DND-41 (cell line): ENCODE data around the gene ZHX3.
A peak's percentile ranks its signal among the peaks of the same experiment; 100 is the strongest.

Experiments
- ATAC-seq: fragments of 200-7000 bp; cut with Tn5 transposase; 3 replicates; pipeline ENCODE4 v1.9.1; 2021; ENCODE audit warnings: low read depth; ENCODE audit not compliant: insufficient read depth
- DNase-seq: peaks from one replicate; pipeline ENCODE4 v3.0.0-alpha.2; 2020
- H2AFZ ChIP-seq: 2 replicates; pipeline ENCODE4 v1.6.0; 2012; ENCODE audit warnings: low read depth, low read length
- H3K27ac ChIP-seq: 2 replicates; pipeline ENCODE4 v1.5.1; 2012; ENCODE audit warnings: low read length, inconsistent platforms
- H3K27me3 ChIP-seq: fragments of 200-600 bp; sonication (generic); 2 replicates; pipeline ENCODE4 v1.6.0; 2012; ENCODE audit warnings: low read length, mild to moderate bottlenecking, inconsistent platforms; ENCODE audit not compliant: insufficient read depth, poor library complexity
- H3K36me3 ChIP-seq: 2 replicates; pipeline ENCODE4 v1.5.1; 2012; ENCODE audit warnings: low read length, inconsistent platforms; ENCODE audit not compliant: insufficient read depth
- H3K4me1 ChIP-seq: 2 replicates; pipeline ENCODE4 v1.5.1; 2012; ENCODE audit warnings: mild to moderate bottlenecking, low read length; ENCODE audit not compliant: insufficient read depth
- H3K4me2 ChIP-seq: 2 replicates; pipeline ENCODE4 v1.6.0; 2012; ENCODE audit warnings: mild to moderate bottlenecking, moderate library complexity, low read length, inconsistent platforms; ENCODE audit not compliant: insufficient read depth
- H3K4me3 ChIP-seq, 2 experiments: fragments of 200-600 bp in 1 of 2; shearing (Covaris generic) in 1 of 2; 2 replicates each; pipeline ENCODE4 v1.5.1; 2012 to 2016; ENCODE audit warnings: inconsistent platforms in 2 of 2, low read length in 2 of 2, mild to moderate bottlenecking in 2 of 2, low read depth in 1 of 2, moderate library complexity in 1 of 2
- H3K79me2 ChIP-seq: 2 replicates; pipeline ENCODE4 v1.6.0; 2012; ENCODE audit warnings: low read length, inconsistent platforms; ENCODE audit not compliant: insufficient read depth
- H3K9ac ChIP-seq: 2 replicates; pipeline ENCODE4 v1.6.0; 2012; ENCODE audit warnings: low read depth, mild to moderate bottlenecking, inconsistent platforms, low read length, moderate library complexity
- H3K9me3 ChIP-seq: 2 replicates; pipeline ENCODE4 v1.5.1; 2012; ENCODE audit warnings: low read length, moderate library complexity, mild to moderate bottlenecking, inconsistent platforms; ENCODE audit not compliant: insufficient read depth, severe bottlenecking
- H4K20me1 ChIP-seq: 2 replicates; pipeline ENCODE4 v1.6.0; 2012; ENCODE audit warnings: low read length; ENCODE audit not compliant: insufficient read depth
- EZH2 ChIP-seq: IDR thresholded peaks from 3 replicates; pipeline ENCODE4 v1.6.1; 2012; ENCODE audit warnings: borderline replicate concordance, low read depth, mild to moderate bottlenecking, moderate library complexity, low read length, inconsistent platforms; ENCODE audit not compliant: severe bottlenecking
- TF ChIP-seq, protein P1 (sequence below): IDR thresholded peaks from 2 replicates; pipeline ENCODE4 v1.5.1; 2012; ENCODE audit warnings: borderline replicate concordance, low read length, moderate library complexity, mild to moderate bottlenecking; ENCODE audit not compliant: poor library complexity, severe bottlenecking; ENCODE audit errors: extremely low read depth

ZHX3 gene

DNA sequence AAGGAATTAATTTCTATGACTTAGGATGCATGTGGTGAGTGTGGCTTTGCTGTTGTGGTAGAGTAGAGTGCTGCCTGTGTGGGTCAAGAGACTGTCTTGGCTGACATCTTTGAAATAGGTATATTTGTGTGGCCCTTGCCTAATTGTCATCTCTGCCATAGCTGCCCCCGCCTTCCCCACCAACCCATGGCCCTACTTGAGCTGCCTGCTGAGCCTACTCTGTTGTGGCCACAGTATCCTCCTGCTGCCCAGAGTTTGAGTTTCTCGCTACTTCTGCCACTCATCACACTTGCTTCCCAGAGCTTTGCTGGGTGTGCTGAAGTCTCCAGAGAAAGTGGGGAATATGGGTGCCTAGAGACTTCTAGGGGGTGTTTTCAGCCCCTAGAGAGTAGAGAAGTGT lies 172.2 kb downstream of the ZHX3 start:
- TF ChIP-seq, protein P1, sequence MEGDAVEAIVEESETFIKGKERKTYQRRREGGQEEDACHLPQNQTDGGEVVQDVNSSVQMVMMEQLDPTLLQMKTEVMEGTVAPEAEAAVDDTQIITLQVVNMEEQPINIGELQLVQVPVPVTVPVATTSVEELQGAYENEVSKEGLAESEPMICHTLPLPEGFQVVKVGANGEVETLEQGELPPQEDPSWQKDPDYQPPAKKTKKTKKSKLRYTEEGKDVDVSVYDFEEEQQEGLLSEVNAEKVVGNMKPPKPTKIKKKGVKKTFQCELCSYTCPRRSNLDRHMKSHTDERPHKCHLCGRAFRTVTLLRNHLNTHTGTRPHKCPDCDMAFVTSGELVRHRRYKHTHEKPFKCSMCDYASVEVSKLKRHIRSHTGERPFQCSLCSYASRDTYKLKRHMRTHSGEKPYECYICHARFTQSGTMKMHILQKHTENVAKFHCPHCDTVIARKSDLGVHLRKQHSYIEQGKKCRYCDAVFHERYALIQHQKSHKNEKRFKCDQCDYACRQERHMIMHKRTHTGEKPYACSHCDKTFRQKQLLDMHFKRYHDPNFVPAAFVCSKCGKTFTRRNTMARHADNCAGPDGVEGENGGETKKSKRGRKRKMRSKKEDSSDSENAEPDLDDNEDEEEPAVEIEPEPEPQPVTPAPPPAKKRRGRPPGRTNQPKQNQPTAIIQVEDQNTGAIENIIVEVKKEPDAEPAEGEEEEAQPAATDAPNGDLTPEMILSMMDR: no peak
- TF ChIP-seq EZH2: no peak
- no peaks in the 10 kb centered on the region for H3K27me3 ChIP-seq
- H2AFZ ChIP-seq: no peak overlapping the region
- no peaks in the 10 kb centered on the region for H3K9me3 ChIP-seq
- H3K9ac ChIP-seq: no peak overlapping the region
- no peak overlapping the region for H3K4me2 ChIP-seq
- no peak for ATAC-seq
- H3K4me1 ChIP-seq: peaks cover 55% of the 10 kb centered on the region
- DNase-seq: no peak
- no peak overlapping the region for H3K4me3 ChIP-seq
- peak overlapping the region; percentile 12; the same call in 1 of the 2 replicates for H3K27ac ChIP-seq
- H3K36me3 ChIP-seq: peaks cover 88% of the 10 kb centered on the region
- H4K20me1 ChIP-seq: peaks cover 99% of the 10 kb centered on the region
- peaks cover 100% of the 10 kb centered on the region for H3K79me2 ChIP-seq

DNA sequence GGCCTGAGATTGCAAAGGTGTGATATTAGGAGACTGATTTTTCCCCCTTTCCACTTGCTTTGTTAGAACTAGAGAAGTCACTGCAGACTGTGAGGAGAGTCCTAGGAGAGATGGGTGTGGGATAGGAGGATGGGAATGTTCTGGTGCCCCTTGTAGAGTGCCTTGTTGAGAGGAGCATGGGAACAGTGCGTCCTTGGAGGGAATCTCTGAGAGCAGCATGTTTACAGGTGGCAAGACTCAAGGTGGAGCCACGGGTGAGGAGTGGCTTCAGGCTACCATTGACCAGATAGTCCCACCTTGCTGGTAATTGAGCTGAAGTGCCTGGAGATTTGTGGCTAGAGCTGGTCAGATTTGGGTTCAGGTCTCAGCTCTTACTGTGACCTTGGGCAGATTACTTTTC lies 174.2 kb downstream of the ZHX3 start:
- H3K4me1 ChIP-seq: peaks cover 70% of the 10 kb centered on the region
- H3K9ac ChIP-seq: no peak overlapping the region
- TF ChIP-seq, protein P1: no peak
- TF ChIP-seq EZH2: no peak
- no peak for DNase-seq
- no peaks in the 10 kb centered on the region for H3K27me3 ChIP-seq
- no peak for ATAC-seq
- H2AFZ ChIP-seq: no peak overlapping the region
- H3K4me2 ChIP-seq: peak overlapping the region; percentile 89
- H3K36me3 ChIP-seq: peaks cover 83% of the 10 kb centered on the region
- peak overlapping the region; percentile 41 for H3K27ac ChIP-seq
- H3K9me3 ChIP-seq: no peaks in the 10 kb centered on the region
- no peak overlapping the region for H3K4me3 ChIP-seq
- H3K79me2 ChIP-seq: peaks cover 100% of the 10 kb centered on the region
- peaks cover 99% of the 10 kb centered on the region for H4K20me1 ChIP-seq

DNA sequence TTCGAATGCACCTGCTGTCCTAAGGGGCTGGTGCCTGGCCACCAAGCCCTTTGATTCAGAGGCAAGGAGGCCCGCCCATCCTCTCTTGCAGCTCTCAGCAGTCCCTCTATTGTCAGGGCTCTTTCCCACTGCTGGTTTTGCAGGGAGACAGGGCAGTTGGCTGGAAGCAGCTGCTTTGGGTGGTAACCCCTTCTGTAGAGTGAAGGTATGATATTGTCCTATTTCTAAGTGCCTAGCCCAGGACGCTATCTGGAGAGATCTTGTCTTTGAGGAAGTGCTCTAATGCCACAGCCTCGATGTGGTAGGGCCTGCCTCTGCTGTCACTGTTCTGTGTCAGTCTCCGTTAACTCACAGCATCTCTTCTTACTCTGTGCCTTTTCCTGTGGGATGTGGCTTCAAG lies 174.6 kb downstream of the ZHX3 start:
- Histone ChIP-seq H3K79me2 (peaks cover 100% of the 10 kb centered on the region), H3K9ac (0 out of 2 replicates have a peak overlapping the region, but pooled peaks have one; percentile 9), H3K4me2 (peak overlapping the region; percentile 89), H3K27me3 (no peaks in the 10 kb centered on the region), H3K4me1 (peaks cover 70% of the 10 kb centered on the region), H3K27ac (peak overlapping the region; percentile 41), H2AFZ (no peak overlapping the region), H3K9me3 (no peaks in the 10 kb centered on the region), H3K4me3 (0 out of 4 replicates have a peak overlapping the region, but pooled peaks of 1 of the 2 experiments have one; percentile 4), H3K36me3 (peaks cover 79% of the 10 kb centered on the region), H4K20me1 (peaks cover 97% of the 10 kb centered on the region)
- peak; percentile 67 for ATAC-seq
- no peak for TF ChIP-seq EZH2
- TF ChIP-seq, protein P1: no peak
- DNase-seq: peak; percentile 68
